Smooth muscle cell (in vitro differentiated cells): ENCODE data around the gene TEX28. TPM values are rescaled to one million over a fixed set of nuclear protein-coding genes. Genes with fewer than 3 reads are reported as not detected.

ENCODE experiments used
- DNase-seq: peaks from one replicate; lab custom pipeline; 2025; ENCODE audit not compliant: unreplicated experiment; lab: John Stamatoyannopoulos, UW
- H2AFZ ChIP-seq: fragments of 200-600 bp; sonication (generic); 2 replicates; pipeline ENCODE4 v1.6.0; 2016; ENCODE audit warnings: antibody characterized with exemption, low read depth, mild to moderate bottlenecking
- H3F3A ChIP-seq: fragments of 200-600 bp; sonication (generic); 2 replicates; pipeline ENCODE4 v1.6.0; 2017; ENCODE audit warnings: antibody characterized with exemption, low read depth
- H3K27ac ChIP-seq: fragments of 200-600 bp; sonication (generic); 2 replicates; pipeline ENCODE4 v1.5.1; 2016; ENCODE audit warnings: low read depth, mild to moderate bottlenecking
- H3K27me3 ChIP-seq: fragments of 200-600 bp; sonication (generic); 2 replicates; pipeline ENCODE4 v1.6.1; 2016; ENCODE audit warnings: low read depth, mild to moderate bottlenecking
- H3K36me3 ChIP-seq: fragments of 200-600 bp; sonication (generic); 2 replicates; pipeline ENCODE4 v1.5.1; 2016; ENCODE audit warnings: low read depth
- H3K4me1 ChIP-seq: fragments of 200-600 bp; sonication (generic); 2 replicates; pipeline ENCODE4 v1.5.1; 2016; ENCODE audit warnings: low read depth
- H3K4me2 ChIP-seq: fragments of 200-600 bp; sonication (generic); 2 replicates; pipeline ENCODE4 v1.6.0; 2016; ENCODE audit warnings: mild to moderate bottlenecking
- H3K4me3 ChIP-seq: fragments of 200-600 bp; sonication (generic); 2 replicates; pipeline ENCODE4 v1.5.1; 2016; ENCODE audit warnings: mild to moderate bottlenecking
- H3K79me2 ChIP-seq: fragments of 200-600 bp; sonication (generic); 2 replicates; pipeline ENCODE4 v1.6.0; 2016; ENCODE audit warnings: low read depth, mild to moderate bottlenecking
- H3K9ac ChIP-seq: fragments of 200-600 bp; sonication (generic); 2 replicates; pipeline ENCODE4 v1.6.0; 2016; ENCODE audit warnings: low read depth
- H3K9me3 ChIP-seq: fragments of 200-600 bp; sonication (generic); replicated peaks from 2 replicates; pipeline ENCODE4 v1.5.1; 2016; ENCODE audit warnings: low read depth
- H4K20me1 ChIP-seq: fragments of 200-600 bp; sonication (generic); 2 replicates; pipeline ENCODE4 v1.6.0; 2016; ENCODE audit warnings: low read depth
- CTCF ChIP-seq: fragments of 200-600 bp; sonication (generic); IDR thresholded peaks from 2 replicates; pipeline ENCODE4 v1.5.1; 2017; ENCODE audit warnings: borderline replicate concordance, mild to moderate bottlenecking, antibody characterized with exemption; ENCODE audit not compliant: insufficient read depth, poor library complexity, severe bottlenecking
- WGBS: methylation state at CpG from one replicate; pipeline ENCODE4 v1.1.7; 2016; ENCODE audit warnings: low lambda C conversion rate; 5-methylcytosine and 5-hydroxymethylcytosine counted together
- polyA plus RNA-seq: library from polyadenylated mRNA; unstranded; fragments of >200 nt; fragmentation: Nextera tagmentation; extraction: Ambion mirVana; gene quantifications from 2 replicates; pipeline ENCODE4 v1.2.1, GENCODE V29; 2016
- total RNA-seq: library from RNA; depleted of rRNA; stranded (reverse); fragments of >200 nt; gene quantifications from 2 replicates; pipeline ENCODE4 v1.2.3, GENCODE V29; 2014

Gene TEX28
- total and polyA plus RNA-seq, 2 experiments from 2014 or later, result not detected

GRCh38 chrX:154329294-154329693, 34.4 kb upstream of the TEX28 start:
- Histone ChIP-seq H3K9ac (no peak overlapping the region), H3K4me3 (no peak overlapping the region), H3K79me2 (no peaks in the 10 kb centered on the region), H3K27me3 (no peaks in the 10 kb centered on the region), H3K36me3 (no peaks in the 10 kb centered on the region), H2AFZ (no peak overlapping the region), H3K4me2 (no peak overlapping the region), H3K4me1 (no peaks in the 10 kb centered on the region), H3K27ac (no peak overlapping the region), H3K9me3 (no peaks in the 10 kb centered on the region), H3F3A (no peaks in the 10 kb centered on the region), H4K20me1 (no peaks in the 10 kb centered on the region)
- DNase-seq, result no peak
- WGBS, result 71% methylated on average over 10 of the region's 10 CpGs
- TF ChIP-seq CTCF, result no peak

- no peaks in the 10 kb centered on the region for H4K20me1 ChIP-seq
- 84% methylated on average over 5 of the region's 5 CpGs for WGBS
- H3K4me3 ChIP-seq, result no peak overlapping the region
- no peak overlapping the region for H3K9ac ChIP-seq
- no peak for TF ChIP-seq CTCF
- no peaks in the 10 kb centered on the region for H3K79me2 ChIP-seq
- no peak overlapping the region for H3K4me2 ChIP-seq
- H2AFZ ChIP-seq, result no peak overlapping the region
- no peaks in the 10 kb centered on the region for H3K9me3 ChIP-seq
- no peaks in the 10 kb centered on the region for H3K27me3 ChIP-seq
- H3K36me3 ChIP-seq, result no peaks in the 10 kb centered on the region
- H3K4me1 ChIP-seq, result no peaks in the 10 kb centered on the region
- DNase-seq, result no peak
- no peaks in the 10 kb centered on the region for H3F3A ChIP-seq
- H3K27ac ChIP-seq, result no peak overlapping the region
Measured at GRCh38 chrX:154328646-154329045, 33.7 kb upstream of the TEX28 start.

GRCh38 chrX:154327038-154327820, 32.3 kb upstream of the TEX28 start:
- Histone ChIP-seq H2AFZ (no peak overlapping the region), H3K27ac (no peak overlapping the region), H3K79me2 (no peaks in the 10 kb centered on the region), H3F3A (no peaks in the 10 kb centered on the region), H3K9me3 (no peaks in the 10 kb centered on the region), H3K27me3 (no peaks in the 10 kb centered on the region), H4K20me1 (no peaks in the 10 kb centered on the region), H3K36me3 (no peaks in the 10 kb centered on the region), H3K9ac (no peak overlapping the region), H3K4me2 (no peak overlapping the region), H3K4me1 (no peaks in the 10 kb centered on the region), H3K4me3 (no peak overlapping the region)
- TF ChIP-seq CTCF, result no peak
- DNase-seq, result no peak
- WGBS, result 67% methylated on average over 11 of the region's 11 CpGs

GRCh38 chrX:154325541-154325940, 30.6 kb upstream of the TEX28 start:
- Histone ChIP-seq H3K4me2 (no peak overlapping the region), H3F3A (no peaks in the 10 kb centered on the region), H3K27ac (no peak overlapping the region), H3K4me1 (no peaks in the 10 kb centered on the region), H3K4me3 (no peak overlapping the region), H3K9ac (no peak overlapping the region), H3K36me3 (no peaks in the 10 kb centered on the region), H3K79me2 (no peaks in the 10 kb centered on the region), H3K27me3 (no peaks in the 10 kb centered on the region), H3K9me3 (no peaks in the 10 kb centered on the region), H4K20me1 (no peaks in the 10 kb centered on the region), H2AFZ (no peak overlapping the region)
- WGBS, result 59% methylated on average over 8 of the region's 8 CpGs
- no peak for TF ChIP-seq CTCF
- no peak for DNase-seq
